Measurements from ENCODE around the gene NSDHL. TPM values are rescaled to one million over a fixed set of nuclear protein-coding genes. Genes with fewer than 3 reads are reported as not detected.
"Not testable (repeated sequence)": the region's sequence is repeated elsewhere in the genome, so short reads cannot be mapped to it uniquely, and the experiment has no call there.

The NSDHL gene
- total RNA-seq, 4 donors from 2014 or later, result 13.2 to 77.2 (median 38.8) TPM

GRCh38 chrX:152904151-152905080 lies 73.6 kb downstream of the NSDHL start:
- DNase-seq, result peak; percentile 28 to 64 (median 56)
- no peaks in the 10 kb centered on the region for H3K27me3 ChIP-seq
- TF ChIP-seq CTCF (IDR thresholded peaks at IDR 0.05) (peak in 4 of 6 experiments; percentile 48 to 58 (median 50)), POLR2A (IDR thresholded peaks at IDR 0.05) (no peak)
- no peaks in the 10 kb centered on the region for H3K9me3 ChIP-seq
- H3K4me3 ChIP-seq, result no peak overlapping the region
- H3K4me1 ChIP-seq, result no peaks in the 10 kb centered on the region
- no peak overlapping the region for H3K27ac ChIP-seq
- no peaks in the 10 kb centered on the region for H3K36me3 ChIP-seq

- Histone ChIP-seq H3K4me3 (no peak overlapping the region), H3K36me3 (no peaks in the 10 kb centered on the region), H3K27me3 (no peaks in the 10 kb centered on the region), H3K9me3 (no peaks in the 10 kb centered on the region), H3K27ac (no peak overlapping the region), H3K4me1 (no peaks in the 10 kb centered on the region)
- no peak for DNase-seq
- TF ChIP-seq CTCF (IDR thresholded peaks at IDR 0.05) (no peak), POLR2A (IDR thresholded peaks at IDR 0.05) (no peak)
Observed at GRCh38 chrX:152905081-152905420, 74.2 kb downstream of the NSDHL start.

- DNase-seq, result no peak
Observed at GRCh38 chrX:152907084-152907651, 76.3 kb downstream of the NSDHL start.

GRCh38 chrX:152908486-152908885 lies 77.6 kb downstream of the NSDHL start:
- DNase-seq, result no peak

More at GRCh38 chrX:152907084-152907651, 76.3 kb downstream of the NSDHL start:
- no peaks in the 10 kb centered on the region for H3K4me1 ChIP-seq
- no peaks in the 10 kb centered on the region for H3K27me3 ChIP-seq
- no peaks in the 10 kb centered on the region for H3K36me3 ChIP-seq
- no peaks in the 10 kb centered on the region for H3K9me3 ChIP-seq
- TF ChIP-seq POLR2A (IDR thresholded peaks at IDR 0.05) (no peak), CTCF (IDR thresholded peaks at IDR 0.05) (no peak)
- no peak overlapping the region for H3K27ac ChIP-seq
- no peak overlapping the region for H3K4me3 ChIP-seq

GRCh38 chrX:152910018-152910417 lies 79.2 kb downstream of the NSDHL start:
- not testable (repeated sequence) for H3K27ac ChIP-seq, H3K4me3 ChIP-seq, DNase-seq, H3K4me1 ChIP-seq, H3K9me3 ChIP-seq, H3K27me3 ChIP-seq, H3K36me3 ChIP-seq

More at GRCh38 chrX:152908486-152908885, 77.6 kb downstream of the NSDHL start:
- H3K4me3 ChIP-seq, result no peak overlapping the region
- no peaks in the 10 kb centered on the region for H3K36me3 ChIP-seq
- no peaks in the 10 kb centered on the region for H3K9me3 ChIP-seq
- H3K4me1 ChIP-seq, result no peaks in the 10 kb centered on the region
- no peak overlapping the region for H3K27ac ChIP-seq
- no peaks in the 10 kb centered on the region for H3K27me3 ChIP-seq
- no peak for TF ChIP-seq POLR2A (IDR thresholded peaks at IDR 0.05)
- TF ChIP-seq CTCF (IDR thresholded peaks at IDR 0.05), result no peak

- Histone ChIP-seq H3K4me1 (no peaks in the 10 kb centered on the region), H3K27ac (no peak overlapping the region), H3K27me3 (no peaks in the 10 kb centered on the region), H3K4me3 (no peak overlapping the region), H3K9me3 (no peaks in the 10 kb centered on the region), H3K36me3 (no peaks in the 10 kb centered on the region)
- no peak for DNase-seq
- TF ChIP-seq POLR2A (IDR thresholded peaks at IDR 0.05) (no peak), CTCF (IDR thresholded peaks at IDR 0.05) (no peak)
Observed at GRCh38 chrX:152912106-152912505, 81.2 kb downstream of the NSDHL start.
